ENCODE results near the gene CDC42SE2.

GRCh38 chr5:131381021-131381420 is 117.2 kb downstream of the CDC42SE2 start:
- no peak for TF ChIP-seq POLR2AphosphoS5 (IDR thresholded peaks at IDR 0.05)
- no peak for TF ChIP-seq POLR2A (IDR thresholded peaks at IDR 0.05)
